GM19099 (cell line): ENCODE results near the gene C1QTNF9.

Experiments
- POLR2A ChIP-seq: IDR thresholded peaks from 3 replicates; pipeline ENCODE4 v1.6.1; 2011; ENCODE audit warnings: low read depth; ENCODE audit not compliant: insufficient read length; ENCODE audit errors: extremely low read depth

C1QTNF9 gene

DNA sequence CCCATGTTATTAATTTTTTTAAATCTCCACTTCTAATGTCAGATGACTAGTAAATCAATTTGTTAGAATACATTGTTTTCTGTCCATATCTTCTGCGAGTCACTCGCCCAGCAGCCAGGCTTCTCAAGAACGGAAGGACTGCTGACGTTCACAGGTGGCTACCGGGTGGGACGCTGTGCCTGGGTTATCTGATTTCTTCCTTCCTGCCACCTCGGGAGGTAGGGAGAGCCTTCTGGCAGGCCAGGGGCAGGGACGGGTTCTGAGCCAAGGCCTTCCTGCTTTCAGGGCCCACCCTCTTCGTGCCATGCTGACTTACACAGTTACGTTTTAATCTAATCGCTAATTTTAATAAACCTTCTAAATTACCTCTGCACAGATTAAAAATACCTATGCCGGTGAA, 7.9 kb upstream of the C1QTNF9 start:
- TF ChIP-seq POLR2A = no peak

GRCh38 chr13:24301911-24302310, 7.5 kb upstream of the C1QTNF9 start:
- TF ChIP-seq POLR2A = no peak

DNA sequence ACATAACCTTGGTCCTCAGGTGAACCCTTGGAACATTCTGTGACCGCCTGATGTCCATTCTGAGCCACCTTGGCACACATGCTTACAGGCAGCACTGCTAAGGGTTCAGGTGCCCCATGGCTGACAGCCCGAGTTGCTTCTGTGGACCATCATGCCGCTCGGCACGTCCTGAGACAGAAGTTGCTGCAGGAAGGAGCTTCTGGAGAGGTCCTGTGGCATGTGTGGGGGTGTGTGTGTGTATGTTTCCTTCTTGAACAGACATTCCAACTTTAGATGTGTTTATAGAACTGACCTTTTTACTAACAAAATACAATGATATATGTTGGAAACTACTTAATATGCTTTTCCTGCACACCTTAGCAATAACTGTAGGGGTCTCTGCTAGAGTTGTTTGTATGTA, 4.8 kb upstream of the C1QTNF9 start:
- TF ChIP-seq POLR2A = no peak

DNA sequence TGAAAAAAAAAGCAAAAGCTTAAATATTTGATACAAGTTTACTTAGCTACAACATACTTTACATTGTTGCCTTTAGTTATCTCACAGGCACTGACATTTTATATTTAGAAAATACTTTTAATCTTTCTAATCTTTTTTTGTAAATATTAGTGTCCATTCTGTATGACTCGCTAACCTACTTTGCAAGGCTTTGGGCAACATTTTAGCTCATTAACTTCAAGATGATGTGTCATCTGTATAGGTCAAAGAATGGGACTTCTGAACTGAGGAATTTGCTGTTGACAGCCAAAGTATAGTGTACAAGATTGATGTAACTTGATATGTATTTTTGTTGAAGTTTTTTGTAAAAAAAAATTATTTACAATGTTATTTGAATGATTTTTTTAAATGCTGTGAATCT, 2.7 kb upstream of the C1QTNF9 start:
- no peak for TF ChIP-seq POLR2A

DNA sequence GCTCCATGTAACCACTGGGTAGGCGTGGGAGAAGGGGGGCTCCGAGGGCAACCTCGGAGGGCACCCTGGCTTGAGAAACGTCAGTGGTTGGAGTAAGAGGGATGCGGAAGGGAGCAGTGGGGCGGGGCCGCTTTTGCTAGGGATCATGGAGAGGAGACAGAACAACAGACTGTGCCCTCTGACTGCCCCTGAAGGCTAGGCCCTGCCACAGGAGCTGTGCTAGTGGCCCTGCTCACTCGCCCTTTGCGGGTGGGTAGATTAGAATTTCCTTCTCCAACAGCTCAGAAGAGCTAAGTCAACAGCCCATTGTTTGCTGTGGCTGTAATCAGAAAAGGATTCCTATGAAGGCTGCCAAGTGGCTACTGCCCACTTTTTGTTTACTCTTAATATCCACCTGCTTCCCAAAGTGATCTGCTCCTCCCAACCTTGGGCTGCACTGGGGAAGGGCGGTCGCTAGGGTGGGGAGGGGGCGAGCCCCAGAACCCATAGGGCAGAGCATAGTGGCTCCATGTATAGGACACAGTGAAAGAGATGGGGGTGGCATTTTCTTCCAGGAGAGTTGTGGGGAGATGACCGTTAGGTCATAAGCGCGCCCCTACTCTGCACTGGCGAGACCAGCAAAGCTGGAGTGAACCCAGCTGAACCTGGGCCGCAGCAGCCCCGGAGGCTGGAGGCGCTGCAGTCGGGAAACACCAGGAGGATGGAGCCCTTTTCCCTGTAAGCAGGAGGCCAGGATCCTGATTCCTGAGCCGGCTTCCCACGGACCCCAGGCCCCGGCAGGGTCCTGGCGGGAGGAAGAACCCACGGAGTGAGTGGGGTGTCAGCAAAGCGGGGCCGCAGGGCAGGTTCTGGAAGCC, 1.9 kb upstream of the C1QTNF9 start:
- no peak for TF ChIP-seq POLR2A

GRCh38 chr13:24308068-24308445, 1.3 kb upstream of the C1QTNF9 start:
- TF ChIP-seq POLR2A = no peak

DNA sequence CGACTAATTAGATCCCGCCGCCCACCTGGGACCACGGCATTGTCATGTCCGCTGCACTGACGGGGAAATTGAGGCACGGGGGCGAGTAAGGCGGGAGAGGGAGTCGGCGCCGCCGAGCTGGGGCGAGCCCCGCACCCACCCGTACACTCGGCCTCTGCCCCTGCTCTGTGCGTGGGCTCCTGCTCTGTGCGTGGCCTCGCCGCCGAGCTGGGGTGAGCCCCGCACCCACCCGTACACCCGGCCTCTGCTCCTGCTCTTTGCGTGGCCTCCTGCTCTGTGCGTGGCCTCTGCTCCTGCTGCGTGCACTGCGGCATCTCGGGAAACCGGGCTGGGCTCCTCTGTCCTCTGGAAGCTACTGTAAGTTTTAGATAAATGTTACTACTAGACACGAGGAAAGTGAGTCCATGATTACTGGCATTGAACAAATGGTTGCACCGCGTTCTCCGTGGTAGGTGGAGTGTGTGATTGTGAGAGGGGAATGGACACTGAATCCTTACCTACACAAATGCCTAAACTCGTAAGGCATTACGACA, 826 bp upstream of the C1QTNF9 start:
- TF ChIP-seq POLR2A = no peak

- no peak for TF ChIP-seq POLR2A
Measured at GRCh38 chr13:24313439-24313838, 4.1 kb downstream of the C1QTNF9 start.

- TF ChIP-seq POLR2A = no peak
Measured at GRCh38 chr13:24323036-24323738, 13.8 kb downstream of the C1QTNF9 start.

DNA sequence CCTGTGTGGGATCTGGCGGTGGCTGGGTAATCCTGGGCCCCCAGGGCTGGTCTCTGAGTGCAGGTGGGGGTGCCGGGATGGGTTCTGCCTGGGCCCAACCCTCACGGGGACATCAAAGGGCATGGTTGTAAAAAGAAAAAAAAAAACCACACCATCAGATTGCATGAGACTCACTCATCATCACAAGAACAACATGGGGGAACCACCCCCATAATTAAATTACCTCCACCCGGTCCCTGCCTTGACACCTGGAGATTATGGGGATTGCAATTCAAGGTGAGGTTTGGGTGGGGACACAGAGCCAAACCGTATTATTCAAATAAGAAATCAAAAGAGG, 14.3 kb downstream of the C1QTNF9 start:
- no peak for TF ChIP-seq POLR2A

DNA sequence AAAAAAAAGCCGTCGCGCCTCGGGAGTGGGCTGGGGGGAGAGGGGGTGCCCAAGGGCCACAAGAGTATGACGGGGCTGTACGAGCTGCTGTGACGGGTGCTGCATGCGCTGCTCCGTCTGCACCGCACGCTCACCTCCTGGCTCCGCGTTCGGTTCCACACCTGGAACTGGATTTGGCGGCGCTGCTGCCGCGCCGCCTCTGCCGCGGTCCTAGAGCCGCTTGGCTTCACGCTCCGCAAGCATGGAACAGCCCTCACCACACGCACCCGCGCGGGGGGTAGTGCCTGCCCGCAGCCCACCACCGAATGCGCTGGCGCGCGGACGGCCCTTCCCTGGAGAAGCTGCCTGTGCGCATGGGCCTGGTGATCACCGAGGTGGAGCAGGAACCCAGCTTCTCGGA, 18.8 kb downstream of the C1QTNF9 start:
- TF ChIP-seq POLR2A = no peak

- no peak for TF ChIP-seq POLR2A
Measured at GRCh38 chr13:24338721-24339120, 29.3 kb downstream of the C1QTNF9 start.

DNA sequence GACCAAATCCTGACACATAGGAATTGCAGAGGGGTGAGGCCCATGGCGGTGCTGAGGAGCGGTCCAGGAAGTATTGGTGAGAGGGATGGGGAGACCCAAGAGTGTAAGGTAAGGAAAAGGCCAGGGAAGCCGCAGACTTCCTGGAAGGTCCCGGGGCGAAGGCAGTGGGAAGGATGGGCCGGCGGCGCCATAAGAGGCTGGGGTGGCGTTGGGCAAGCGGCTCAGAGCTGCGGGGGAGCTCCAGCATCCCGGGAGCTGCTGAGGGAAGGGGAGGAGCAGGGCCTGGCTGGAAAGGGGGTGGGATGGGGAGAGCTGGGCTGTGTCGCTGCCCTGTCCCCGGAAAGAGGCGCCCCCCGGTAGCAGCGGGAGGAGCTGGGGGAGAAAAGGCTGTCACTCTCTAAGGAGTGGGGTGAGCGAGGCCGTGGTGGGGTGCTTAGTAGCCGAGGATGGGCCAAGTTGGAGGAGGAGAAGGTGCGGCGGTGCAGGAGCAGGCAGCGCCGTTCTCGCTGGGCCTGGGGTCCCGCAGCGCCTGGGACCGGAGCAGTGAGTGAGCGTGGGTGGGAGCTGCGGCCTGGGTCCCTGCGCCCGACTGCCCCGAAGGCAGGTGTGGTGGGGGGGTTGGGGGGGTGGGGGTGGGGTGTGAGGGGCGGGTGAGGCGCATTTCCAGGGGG, 30.7 kb downstream of the C1QTNF9 start:
- no peak for TF ChIP-seq POLR2A

GRCh38 chr13:24340608-24340955, 31.2 kb downstream of the C1QTNF9 start:
- TF ChIP-seq POLR2A = no peak

GRCh38 chr13:24341439-24341838, 32.1 kb downstream of the C1QTNF9 start:
- TF ChIP-seq POLR2A = no peak

DNA sequence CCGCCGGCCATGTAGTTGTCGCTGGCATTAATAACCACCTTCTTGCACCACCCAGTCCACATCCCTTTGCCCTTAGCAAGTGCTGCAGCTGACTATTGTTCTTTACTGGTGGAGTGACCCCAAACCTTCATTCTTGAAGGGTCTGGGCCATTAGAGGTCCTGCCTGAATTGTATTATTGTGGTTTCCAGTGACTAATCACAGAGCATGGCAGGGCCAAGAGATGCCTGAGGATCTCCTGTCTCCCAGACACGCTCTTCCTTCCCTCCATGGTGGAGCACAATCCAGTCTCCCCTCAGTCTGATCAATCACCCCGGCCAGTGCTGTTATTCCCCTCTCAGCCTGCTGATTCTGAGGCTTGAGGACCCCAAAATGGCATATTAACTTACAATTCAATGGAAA, 39.0 kb downstream of the C1QTNF9 start:
- TF ChIP-seq POLR2A = no peak
